GM12878 (cell line): ENCODE measurements around the gene TOP1. TPM values are rescaled to one million over a fixed set of nuclear protein-coding genes. Genes with fewer than 3 reads are reported as not detected.

Source experiments
- BACH1 ChIP-seq: fragments of 450-650 bp; IDR thresholded peaks from 2 replicates; pipeline ENCODE4 v1.6.1; 2017; ENCODE audit warnings: mild to moderate bottlenecking, borderline replicate concordance
- BRCA1 ChIP-seq: IDR thresholded peaks from 2 replicates; pipeline ENCODE4 v1.6.1; 2011; ENCODE audit warnings: low read depth, low read length, improper control_type of control experiment
- CUX1 ChIP-seq: IDR thresholded peaks from 2 replicates; pipeline ENCODE4 v1.6.1; 2012; ENCODE audit warnings: improper control_type of control experiment, low read depth, low read length; ENCODE audit not compliant: insufficient replicate concordance
- E4F1 ChIP-seq: fragments of 450-650 bp; IDR thresholded peaks from 2 replicates; pipeline ENCODE4 v1.6.1; 2018; ENCODE audit warnings: borderline replicate concordance, mild to moderate bottlenecking; ENCODE audit not compliant: partially characterized antibody
- FOXM1 ChIP-seq: IDR thresholded peaks from 2 replicates; pipeline ENCODE4 v1.6.1; 2012; ENCODE audit warnings: low read depth, mild to moderate bottlenecking, inconsistent platforms, low read length, moderate library complexity
- GABPA ChIP-seq: IDR thresholded peaks from 2 replicates; pipeline ENCODE4 v1.6.1; 2014; ENCODE audit warnings: antibody characterized with exemption, low read depth, mild to moderate bottlenecking, inconsistent platforms
- HDGF ChIP-seq: fragments of 450-650 bp; IDR thresholded peaks from 2 replicates; pipeline ENCODE4 v1.6.1; 2016; ENCODE audit warnings: antibody characterized with exemption
- IKZF1 ChIP-seq: fragments of 450-650 bp; conservative IDR thresholded peaks from 2 replicates; pipeline ENCODE4 v1.6.1; 2017; ENCODE audit warnings: antibody characterized with exemption, mild to moderate bottlenecking
- KDM1A ChIP-seq: fragments of 200-600 bp; sonication (generic); IDR thresholded peaks from 2 replicates; pipeline ENCODE4 v1.6.1; 2016; ENCODE audit warnings: borderline replicate concordance
- MLLT1 ChIP-seq: fragments of 450-650 bp; IDR thresholded peaks from 2 replicates; pipeline ENCODE4 v1.6.1; 2016; ENCODE audit warnings: mild to moderate bottlenecking
- PML ChIP-seq: IDR thresholded peaks from 2 replicates; pipeline ENCODE4 v1.6.1; 2012; ENCODE audit warnings: low read length, inconsistent platforms
- SMC3 ChIP-seq: IDR thresholded peaks from 2 replicates; pipeline ENCODE4 v1.6.1; 2011; ENCODE audit warnings: low read length, improper control_type of control experiment, borderline replicate concordance
- polyA plus RNA-seq, 11 experiments: library from polyadenylated mRNA; depleted of rRNA in 4 of 11; unstranded in 6 of 11; stranded (reverse) in 5 of 11; fragments of >200 nt; fragmentation: Nextera tagmentation in 4 of 11; fragmentation: Illumina TruSeq in 1 of 11; extraction: Ambion mirVana in 4 of 11; extraction: Trizol in 1 of 11; gene quantifications; 1 replicate in 1 of 11; 2 replicates in 10 of 11; pipeline versions ENCODE4 v1.2.1 to v1.2.3, GENCODE V29; 2011 to 2016; ENCODE audit warnings: inconsistent platforms in 2 of 11, missing spikeins in 2 of 11, low read depth in 1 of 11
- total RNA-seq, 4 experiments: library from RNA; depleted of rRNA in 3 of 4; stranded (reverse); fragments of >200 nt in 3 of 4; fragmentation: Illumina TruSeq in 1 of 4; extraction: Trizol in 1 of 4; gene quantifications; 2 replicates each; pipeline versions ENCODE4 v1.2.1 to v1.2.3, GENCODE V29; 2013 to 2021
- TF ChIP-seq, protein P1 (sequence below): IDR thresholded peaks from 2 replicates; pipeline ENCODE4 v1.6.1; 2011; ENCODE audit warnings: borderline replicate concordance, low read depth, mild to moderate bottlenecking, moderate library complexity, low read length; ENCODE audit not compliant: insufficient read depth, poor library complexity, severe bottlenecking
- TF ChIP-seq, protein P2 (sequence below): IDR thresholded peaks from 2 replicates; pipeline ENCODE4 v1.6.1; 2012; ENCODE audit warnings: low read depth, low read length, improper control_type of control experiment

Gene TOP1
- total and polyA plus RNA-seq, 10 of the 15 experiments (the other 5 are each of a cell fraction or from before 2014, with no cell fraction given), result 21.5 to 128 (median 47.3) TPM

- TF ChIP-seq PML, result peak; percentile 63; the same call in 1 of the 2 replicates
- peak; percentile 92 for TF ChIP-seq IKZF1
- TF ChIP-seq, protein P1, sequence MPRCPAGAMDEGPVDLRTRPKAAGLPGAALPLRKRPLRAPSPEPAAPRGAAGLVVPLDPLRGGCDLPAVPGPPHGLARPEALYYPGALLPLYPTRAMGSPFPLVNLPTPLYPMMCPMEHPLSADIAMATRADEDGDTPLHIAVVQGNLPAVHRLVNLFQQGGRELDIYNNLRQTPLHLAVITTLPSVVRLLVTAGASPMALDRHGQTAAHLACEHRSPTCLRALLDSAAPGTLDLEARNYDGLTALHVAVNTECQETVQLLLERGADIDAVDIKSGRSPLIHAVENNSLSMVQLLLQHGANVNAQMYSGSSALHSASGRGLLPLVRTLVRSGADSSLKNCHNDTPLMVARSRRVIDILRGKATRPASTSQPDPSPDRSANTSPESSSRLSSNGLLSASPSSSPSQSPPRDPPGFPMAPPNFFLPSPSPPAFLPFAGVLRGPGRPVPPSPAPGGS, result peak; percentile 71
- no peak for TF ChIP-seq CUX1
- TF ChIP-seq SMC3, result peak; percentile 41; the same call in 1 of the 2 replicates
- no peak for TF ChIP-seq E4F1
- TF ChIP-seq MLLT1, result no peak
- TF ChIP-seq FOXM1, result peak; percentile 85; the same call in 1 of the 2 replicates
- TF ChIP-seq GABPA, result no peak
- 0 out of 2 replicates have a peak, but pooled peaks have one; percentile 17 for TF ChIP-seq BRCA1
- peak; percentile 73; the same call in 1 of the 2 replicates for TF ChIP-seq HDGF
- TF ChIP-seq, protein P2, sequence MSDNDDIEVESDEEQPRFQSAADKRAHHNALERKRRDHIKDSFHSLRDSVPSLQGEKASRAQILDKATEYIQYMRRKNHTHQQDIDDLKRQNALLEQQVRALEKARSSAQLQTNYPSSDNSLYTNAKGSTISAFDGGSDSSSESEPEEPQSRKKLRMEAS, result 0 out of 2 replicates have a peak, but pooled peaks have one; percentile 74
- TF ChIP-seq BACH1, result peak; percentile 91; the same call in 1 of the 2 replicates
- TF ChIP-seq KDM1A, result no peak
Measured at GRCh38 chr20:40991181-40991889, 37.3 kb upstream of the TOP1 start (continued).
